Neural cell (in vitro differentiated cells): ENCODE results near the gene CACNB2. TPM values are rescaled to one million over a fixed set of nuclear protein-coding genes. Genes with fewer than 3 reads are reported as not detected.

Source experiments
- H2AFZ ChIP-seq: fragments of 200-600, 300-800 bp; sonication (generic), shearing (Covaris generic); 2 replicates; pipeline ENCODE4 v1.6.0; 2014; ENCODE audit warnings: low read depth, mild to moderate bottlenecking, antibody characterized with exemption, low read length, moderate library complexity
- H3F3A ChIP-seq: fragments of 200-600 bp; shearing (Covaris generic); 2 replicates; pipeline ENCODE4 v1.6.1; 2016; ENCODE audit warnings: mild to moderate bottlenecking, moderate library complexity, mixed read lengths, antibody characterized with exemption, low read length; ENCODE audit not compliant: insufficient read depth, poor library complexity, severe bottlenecking
- H3K27ac ChIP-seq: fragments of 200-600, 300-800 bp; sonication (generic), shearing (Covaris generic); 2 replicates; pipeline ENCODE4 v1.5.1; 2014; ENCODE audit warnings: mild to moderate bottlenecking, low read length, moderate library complexity
- H3K27me3 ChIP-seq: fragments of 300-800, 200-600 bp; sonication (generic), shearing (Covaris generic); 2 replicates; pipeline ENCODE4 v1.6.0; 2014; ENCODE audit warnings: mild to moderate bottlenecking, low read depth, low read length, moderate library complexity; ENCODE audit not compliant: insufficient read depth
- H3K36me3 ChIP-seq: fragments of 300-800, 200-600 bp; sonication (generic), shearing (Covaris generic); 2 replicates; pipeline ENCODE4 v1.5.1; 2014; ENCODE audit warnings: mild to moderate bottlenecking, antibody characterized with exemption, low read length, moderate library complexity; ENCODE audit not compliant: insufficient read depth
- H3K4me2 ChIP-seq: fragments of 300-800, 200-600 bp; sonication (generic), shearing (Covaris generic); 2 replicates; pipeline ENCODE4 v1.6.0; 2014; ENCODE audit warnings: mild to moderate bottlenecking, low read length
- H3K4me3 ChIP-seq: fragments of 300-800, 200-600 bp; sonication (generic), shearing (Covaris generic); 2 replicates; pipeline ENCODE4 v1.5.1; 2014; ENCODE audit warnings: mild to moderate bottlenecking, low read length, moderate library complexity
- H3K79me2 ChIP-seq: fragments of 200-600 bp; shearing (Covaris generic); replicated peaks from 2 replicates; pipeline ENCODE4 v1.6.0; 2014; ENCODE audit warnings: mild to moderate bottlenecking, low read length, moderate library complexity; ENCODE audit not compliant: insufficient read depth
- H3K9ac ChIP-seq: fragments of 300-800, 200-600 bp; sonication (generic), shearing (Covaris generic); 2 replicates; pipeline ENCODE4 v1.6.1; 2016; ENCODE audit warnings: mild to moderate bottlenecking, low read length, mixed read lengths
- H3K9me2 ChIP-seq: fragments of 200-600 bp; shearing (Covaris generic); 2 replicates; pipeline ENCODE4 v1.6.1; 2016; ENCODE audit warnings: mild to moderate bottlenecking, low read length, mixed read lengths; ENCODE audit not compliant: insufficient read depth
- H3K9me3 ChIP-seq: fragments of 200-600, 300-800 bp; sonication (generic), shearing (Covaris generic); 2 replicates; pipeline ENCODE4 v1.6.1; 2016; ENCODE audit warnings: mild to moderate bottlenecking, mixed run types, low read length, moderate library complexity, mixed read lengths
- H4K20me1 ChIP-seq: fragments of 200-600 bp; shearing (Covaris generic); 2 replicates; pipeline ENCODE4 v1.6.1; 2016; ENCODE audit warnings: mild to moderate bottlenecking, mixed run types; ENCODE audit not compliant: insufficient read depth
- EP300 ChIP-seq: fragments of 450-650 bp; conservative IDR thresholded peaks from 2 replicates; pipeline ENCODE4 v1.6.1; 2014; ENCODE audit warnings: antibody characterized with exemption, mild to moderate bottlenecking, moderate library complexity; ENCODE audit not compliant: poor library complexity, severe bottlenecking
- EZH2 ChIP-seq: fragments of 200-600, 300-800 bp; shearing (Covaris generic), sonication (generic); IDR thresholded peaks from 2 replicates; pipeline ENCODE4 v1.6.1; 2014; ENCODE audit warnings: antibody characterized with exemption, low read length, borderline replicate concordance, mild to moderate bottlenecking; ENCODE audit not compliant: insufficient read depth, poor library complexity, severe bottlenecking
- MXI1 ChIP-seq: fragments of 450-650 bp; conservative IDR thresholded peaks from 2 replicates; pipeline ENCODE4 v1.6.1; 2014; ENCODE audit warnings: antibody characterized with exemption, mild to moderate bottlenecking; ENCODE audit not compliant: poor library complexity, severe bottlenecking
- POLR2AphosphoS5 ChIP-seq: IDR thresholded peaks from 2 replicates; pipeline ENCODE4 v1.6.1; 2012
- RAD21 ChIP-seq: fragments of 450-650 bp; conservative IDR thresholded peaks from 2 replicates; pipeline ENCODE4 v1.6.1; 2014; ENCODE audit warnings: antibody characterized with exemption, mild to moderate bottlenecking, moderate library complexity
- SMC3 ChIP-seq: fragments of 450-650 bp; conservative IDR thresholded peaks from 2 replicates; pipeline ENCODE4 v1.6.1; 2014; ENCODE audit warnings: antibody characterized with exemption, mild to moderate bottlenecking, moderate library complexity; ENCODE audit not compliant: poor library complexity
- TAF1 ChIP-seq: IDR thresholded peaks from 2 replicates; pipeline ENCODE4 v1.6.1; 2012; ENCODE audit warnings: low read depth
- polyA plus RNA-seq: library from polyadenylated mRNA; depleted of rRNA; stranded (reverse); fragments of >200 nt; gene quantifications from 2 replicates; pipeline ENCODE4 v1.2.3, GENCODE V29; 2014
- TF ChIP-seq, protein P1 (sequence below): fragments of 450-650 bp; IDR thresholded peaks from 2 replicates; pipeline ENCODE4 v1.5.1; 2014; ENCODE audit warnings: antibody characterized with exemption, mild to moderate bottlenecking, moderate library complexity; ENCODE audit not compliant: poor library complexity, severe bottlenecking
- TF ChIP-seq, protein P2 (sequence below): IDR thresholded peaks from 2 replicates; pipeline ENCODE4 v1.6.1; 2012; ENCODE audit warnings: borderline replicate concordance

Gene CACNB2
- polyA plus RNA-seq, 1 donor from 2014 or later = 14.3 TPM

DNA sequence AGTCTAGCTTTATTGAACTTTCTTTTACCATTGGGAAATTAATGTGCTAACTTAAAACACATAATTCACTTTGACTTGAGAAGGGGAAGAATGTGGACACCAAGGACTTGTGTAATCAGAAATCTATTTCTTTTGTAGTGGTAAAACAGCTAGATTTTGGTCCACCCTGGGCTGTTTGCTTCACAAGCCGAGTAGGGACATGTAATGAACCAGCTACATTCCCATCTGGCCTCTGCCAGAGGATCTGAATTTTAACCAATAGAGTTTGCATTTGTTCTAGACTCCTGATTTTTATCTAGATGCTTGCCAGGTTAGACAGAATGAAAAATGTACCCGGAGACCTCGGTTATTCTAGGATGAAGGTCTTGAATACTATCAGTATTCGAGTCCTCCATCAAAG lies 1.9 kb downstream of the CACNB2 start:
- no peak overlapping the region for H3K27ac ChIP-seq
- H3K27me3 ChIP-seq = peaks cover 15% of the 10 kb centered on the region
- H3K9me3 ChIP-seq = no peaks in the 10 kb centered on the region
- H2AFZ ChIP-seq = no peak overlapping the region
- no peaks in the 10 kb centered on the region for H3K79me2 ChIP-seq
- H3K36me3 ChIP-seq = no peaks in the 10 kb centered on the region
- H3K9me2 ChIP-seq = no peaks in the 10 kb centered on the region
- H3K9ac ChIP-seq = no peak overlapping the region
- no peaks in the 10 kb centered on the region for H4K20me1 ChIP-seq
- H3F3A ChIP-seq = no peaks in the 10 kb centered on the region
- TF ChIP-seq POLR2AphosphoS5 (no peak), TAF1 (no peak), SMC3 (no peak), EP300 (no peak)
- TF ChIP-seq, protein P1, sequence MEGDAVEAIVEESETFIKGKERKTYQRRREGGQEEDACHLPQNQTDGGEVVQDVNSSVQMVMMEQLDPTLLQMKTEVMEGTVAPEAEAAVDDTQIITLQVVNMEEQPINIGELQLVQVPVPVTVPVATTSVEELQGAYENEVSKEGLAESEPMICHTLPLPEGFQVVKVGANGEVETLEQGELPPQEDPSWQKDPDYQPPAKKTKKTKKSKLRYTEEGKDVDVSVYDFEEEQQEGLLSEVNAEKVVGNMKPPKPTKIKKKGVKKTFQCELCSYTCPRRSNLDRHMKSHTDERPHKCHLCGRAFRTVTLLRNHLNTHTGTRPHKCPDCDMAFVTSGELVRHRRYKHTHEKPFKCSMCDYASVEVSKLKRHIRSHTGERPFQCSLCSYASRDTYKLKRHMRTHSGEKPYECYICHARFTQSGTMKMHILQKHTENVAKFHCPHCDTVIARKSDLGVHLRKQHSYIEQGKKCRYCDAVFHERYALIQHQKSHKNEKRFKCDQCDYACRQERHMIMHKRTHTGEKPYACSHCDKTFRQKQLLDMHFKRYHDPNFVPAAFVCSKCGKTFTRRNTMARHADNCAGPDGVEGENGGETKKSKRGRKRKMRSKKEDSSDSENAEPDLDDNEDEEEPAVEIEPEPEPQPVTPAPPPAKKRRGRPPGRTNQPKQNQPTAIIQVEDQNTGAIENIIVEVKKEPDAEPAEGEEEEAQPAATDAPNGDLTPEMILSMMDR = no peak
- peak overlapping the region; percentile 1 for H3K4me2 ChIP-seq
- H3K4me3 ChIP-seq = peak overlapping the region; percentile 88

GRCh38 chr10:18144396-18144795 lies 4.2 kb downstream of the CACNB2 start:
- peaks cover 15% of the 10 kb centered on the region for H3K27me3 ChIP-seq
- no peaks in the 10 kb centered on the region for H3K36me3 ChIP-seq
- no peak overlapping the region for H3K4me2 ChIP-seq
- H3K9me2 ChIP-seq = no peaks in the 10 kb centered on the region
- H3K79me2 ChIP-seq = no peaks in the 10 kb centered on the region
- H3F3A ChIP-seq = no peaks in the 10 kb centered on the region
- H3K4me3 ChIP-seq = no peak overlapping the region
- H3K9me3 ChIP-seq = no peaks in the 10 kb centered on the region
- H3K27ac ChIP-seq = no peak overlapping the region
- TF ChIP-seq SMC3 = no peak
- no peak for TF ChIP-seq EP300
- no peak for TF ChIP-seq EZH2
- no peak for TF ChIP-seq TAF1
- TF ChIP-seq MXI1 = no peak
- TF ChIP-seq, protein P1 = no peak
- TF ChIP-seq, protein P2, sequence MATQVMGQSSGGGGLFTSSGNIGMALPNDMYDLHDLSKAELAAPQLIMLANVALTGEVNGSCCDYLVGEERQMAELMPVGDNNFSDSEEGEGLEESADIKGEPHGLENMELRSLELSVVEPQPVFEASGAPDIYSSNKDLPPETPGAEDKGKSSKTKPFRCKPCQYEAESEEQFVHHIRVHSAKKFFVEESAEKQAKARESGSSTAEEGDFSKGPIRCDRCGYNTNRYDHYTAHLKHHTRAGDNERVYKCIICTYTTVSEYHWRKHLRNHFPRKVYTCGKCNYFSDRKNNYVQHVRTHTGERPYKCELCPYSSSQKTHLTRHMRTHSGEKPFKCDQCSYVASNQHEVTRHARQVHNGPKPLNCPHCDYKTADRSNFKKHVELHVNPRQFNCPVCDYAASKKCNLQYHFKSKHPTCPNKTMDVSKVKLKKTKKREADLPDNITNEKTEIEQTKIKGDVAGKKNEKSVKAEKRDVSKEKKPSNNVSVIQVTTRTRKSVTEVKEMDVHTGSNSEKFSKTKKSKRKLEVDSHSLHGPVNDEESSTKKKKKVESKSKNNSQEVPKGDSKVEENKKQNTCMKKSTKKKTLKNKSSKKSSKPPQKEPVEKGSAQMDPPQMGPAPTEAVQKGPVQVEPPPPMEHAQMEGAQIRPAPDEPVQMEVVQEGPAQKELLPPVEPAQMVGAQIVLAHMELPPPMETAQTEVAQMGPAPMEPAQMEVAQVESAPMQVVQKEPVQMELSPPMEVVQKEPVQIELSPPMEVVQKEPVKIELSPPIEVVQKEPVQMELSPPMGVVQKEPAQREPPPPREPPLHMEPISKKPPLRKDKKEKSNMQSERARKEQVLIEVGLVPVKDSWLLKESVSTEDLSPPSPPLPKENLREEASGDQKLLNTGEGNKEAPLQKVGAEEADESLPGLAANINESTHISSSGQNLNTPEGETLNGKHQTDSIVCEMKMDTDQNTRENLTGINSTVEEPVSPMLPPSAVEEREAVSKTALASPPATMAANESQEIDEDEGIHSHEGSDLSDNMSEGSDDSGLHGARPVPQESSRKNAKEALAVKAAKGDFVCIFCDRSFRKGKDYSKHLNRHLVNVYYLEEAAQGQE = no peak
- TF ChIP-seq RAD21 = no peak
- TF ChIP-seq POLR2AphosphoS5 = no peak
- no peaks in the 10 kb centered on the region for H4K20me1 ChIP-seq
- no peak overlapping the region for H2AFZ ChIP-seq
- H3K9ac ChIP-seq = no peak overlapping the region
